Adrenal gland (tissue), 5 donors: ENCODE data around the gene LPP.

Experiments
- CTCF ChIP-seq, 6 experiments: fragments of 450-650 bp in 4 of 6; fragments of 200-600 bp in 2 of 6; sonication (generic) in 1 of 6; IDR thresholded peaks; 1 replicate in 5 of 6; 2 replicates in 1 of 6; pipeline versions ENCODE4 v1.5.1 to v1.8.0; 2016 to 2021; ENCODE audit warnings: antibody characterized with exemption in 6 of 6, mild to moderate bottlenecking in 2 of 6, moderate library complexity in 1 of 6
- POLR2A ChIP-seq, 2 donors: fragments of 450-650 bp; IDR thresholded peaks; one replicate each; pipeline ENCODE4 v1.6.1; 2017; ENCODE audit warnings: antibody characterized with exemption in 2 of 2, mild to moderate bottlenecking in 2 of 2, moderate library complexity in 1 of 2
- donor health status: DM: no; HTN: no; CAD: no.

DNA sequence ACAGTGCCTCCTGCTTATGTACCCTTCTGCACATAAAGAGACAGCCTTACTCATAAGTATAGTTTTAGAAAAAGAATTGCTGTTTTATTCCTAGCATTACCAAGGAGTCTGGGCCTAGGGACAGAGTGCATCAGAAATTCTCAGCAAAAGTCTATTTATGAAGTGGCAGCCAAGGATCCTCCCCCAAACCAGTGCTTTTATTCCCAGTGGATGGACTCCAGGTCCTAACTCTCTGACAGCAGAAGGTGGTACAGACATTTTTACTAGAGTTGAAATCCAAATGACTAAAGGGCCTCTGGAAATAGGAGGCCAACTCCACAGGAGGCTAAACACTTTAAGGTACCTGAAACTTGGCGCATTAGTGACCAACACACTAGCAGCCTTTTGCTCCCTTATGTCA, 610.7 kb downstream of the LPP start:
- TF ChIP-seq POLR2A (IDR thresholded peaks at IDR 0.05): no peak
- TF ChIP-seq CTCF (IDR thresholded peaks at IDR 0.05): no peak
